Endothelial cell of umbilical vein (primary cell): ENCODE data around the gene TIGD4. TPM values are rescaled to one million over a fixed set of nuclear protein-coding genes. Genes with fewer than 3 reads are reported as not detected.

Experiments
- Bru-seq: library from RNA; stranded (reverse); fragments of 400-500 nt; gene quantifications from one replicate; lab custom pipeline; 2021; lab: Mats Ljungman, UMichigan
- BruChase-seq, 2 experiments: library from RNA; stranded (reverse); fragments of 400-500 nt; gene quantifications; one replicate each; lab custom pipeline; 2021; lab: Mats Ljungman, UMichigan
- BruUV-seq: library from RNA; stranded (reverse); fragments of 400-500 nt; replicated peaks from 2 replicates; lab custom pipeline; 2021; lab: Mats Ljungman, UMichigan
- CTCF ChIA-PET: fragments of 300-600, 350-600 bp; sonication (Branson Sonifier 250); formaldehyde crosslinking; loops from one replicate; lab custom pipeline; 2021; ENCODE audit warnings: antibody characterized with exemption, inconsistent platforms; lab: Charles Lee
- POLR2A ChIA-PET: fragments of 300-600, 350-600 bp; sonication (Branson Sonifier 250); formaldehyde crosslinking; loops from one replicate; lab custom pipeline; 2021; ENCODE audit warnings: antibody characterized with exemption, inconsistent platforms; lab: Charles Lee
- DNase-seq: peaks from one replicate; pipeline ENCODE4 v3.0.0-alpha.2; 2011; ENCODE audit warnings: low read depth, low spot score
- FAIRE-seq: peaks from 2 replicates; lab custom pipeline; 2011; peaks lifted over from hg19 to GRCh38; lab: Jason Lieb, UNC
- H2AFZ ChIP-seq: 2 replicates; pipeline ENCODE4 v1.6.0; 2012; ENCODE audit warnings: low read depth, low read length, control low read depth, inconsistent platforms
- H3K27ac ChIP-seq: 2 replicates; pipeline ENCODE4 v1.5.1; 2011; ENCODE audit warnings: low read depth, mild to moderate bottlenecking, control low read depth, low read length, moderate library complexity; ENCODE audit not compliant: insufficient read depth
- H3K27me3 ChIP-seq, 2 experiments: 2 replicates each; pipeline versions ENCODE4 v1.6.0 to v1.6.1; 2011; ENCODE audit warnings: low read length in 2 of 2, mixed read lengths in 1 of 2; ENCODE audit not compliant: control insufficient read depth in 2 of 2, insufficient read depth in 2 of 2
- H3K36me3 ChIP-seq, 2 experiments: 2 replicates in 1 of 2; 3 replicates in 1 of 2; pipeline ENCODE4 v1.5.1; 2011; ENCODE audit warnings: low read length in 2 of 2, mild to moderate bottlenecking in 1 of 2, moderate library complexity in 1 of 2; ENCODE audit not compliant: control insufficient read depth in 2 of 2, insufficient read depth in 2 of 2; ENCODE audit errors: extremely low read depth in 1 of 2
- H3K4me1 ChIP-seq: 3 replicates; pipeline ENCODE4 v1.5.1; 2011; ENCODE audit warnings: mild to moderate bottlenecking, low read length; ENCODE audit not compliant: control insufficient read depth, insufficient read depth; ENCODE audit errors: extremely low read depth
- H3K4me2 ChIP-seq: 2 replicates; pipeline ENCODE4 v1.6.1; 2011; ENCODE audit warnings: low read length, control low read depth, mixed read lengths; ENCODE audit not compliant: insufficient read depth
- H3K4me3 ChIP-seq, 3 experiments: fragments of 200-600 bp in 1 of 3; sonication (generic), shearing (Covaris generic) in 1 of 3; replicated peaks in 1 of 3; 2 replicates each; pipeline ENCODE4 v1.5.1; 2011 to 2016; ENCODE audit warnings: control low read depth in 3 of 3, low read length in 3 of 3, mild to moderate bottlenecking in 2 of 3, inconsistent platforms in 1 of 3, low read depth in 1 of 3, moderate library complexity in 1 of 3; ENCODE audit not compliant: insufficient read depth in 1 of 3
- H3K79me2 ChIP-seq: 2 replicates; pipeline ENCODE4 v1.6.0; 2012; ENCODE audit warnings: low read length, inconsistent platforms; ENCODE audit not compliant: control insufficient read depth, insufficient read depth
- H3K9ac ChIP-seq: replicated peaks from 2 replicates; pipeline ENCODE3; 2011; ENCODE audit warnings: low read length, control low read depth; ENCODE audit not compliant: insufficient read depth; ENCODE audit errors: extremely low read depth
- H3K9me1 ChIP-seq: replicated peaks from 3 replicates; pipeline ENCODE4 v1.6.0; 2011; ENCODE audit warnings: mild to moderate bottlenecking, low read length; ENCODE audit not compliant: control insufficient read depth, insufficient read depth; ENCODE audit errors: extremely low read depth
- H3K9me3 ChIP-seq: replicated peaks from 2 replicates; pipeline ENCODE4 v1.5.1; 2012; ENCODE audit warnings: low read length, inconsistent platforms; ENCODE audit not compliant: control insufficient read depth, insufficient read depth
- H4K20me1 ChIP-seq: replicated peaks from 2 replicates; pipeline ENCODE3; 2011; ENCODE audit warnings: mild to moderate bottlenecking, low read length; ENCODE audit not compliant: control insufficient read depth, insufficient read depth; ENCODE audit errors: extremely low read depth
- GATA2 ChIP-seq: IDR thresholded peaks from 2 replicates; pipeline ENCODE4 v1.7.0; 2011; ENCODE audit warnings: low read depth, mild to moderate bottlenecking, moderate library complexity, mixed read lengths, low read length; ENCODE audit not compliant: insufficient read length, insufficient read depth
- JUN ChIP-seq: IDR thresholded peaks from 2 replicates; pipeline ENCODE4 v1.6.1; 2011; ENCODE audit warnings: borderline replicate concordance, low read depth; ENCODE audit not compliant: insufficient read length, insufficient read depth
- MYC ChIP-seq: IDR thresholded peaks from one replicate; pipeline ENCODE4 v1.6.1; 2011; ENCODE audit warnings: mild to moderate bottlenecking, low read depth, low read length
- POLR2A ChIP-seq: IDR thresholded peaks from 2 replicates; pipeline ENCODE4 v1.6.1; 2012; ENCODE audit warnings: low read depth, mild to moderate bottlenecking, control low read depth, low read length
- POLR2AphosphoS5 ChIP-seq: IDR thresholded peaks from 2 replicates; pipeline ENCODE4 v1.6.1; 2012; ENCODE audit warnings: low read depth, mild to moderate bottlenecking, control low read depth, low read length, moderate library complexity; ENCODE audit not compliant: insufficient read depth
- dilution Hi-C: fragments of 300-500 bp; cut with MboI; formaldehyde crosslinking; loops from one replicate; pipeline ENCODE4 v1.15.0; 2019; ENCODE audit warnings: low sequenced_read_pairs; ENCODE audit not compliant: extremely low pct_ligation_motif_present
- intact Hi-C: fragments of 100-400 bp; cut with micrococcal nuclease; formaldehyde crosslinking; loops from one replicate; pipeline ENCODE4 v1.10.0; 2022
- long read RNA-seq: library from polyadenylated mRNA; stranded (forward); transcript quantifications from one replicate; pipeline ENCODE4 v2.0.0, GENCODE V29; 2021
- polyA minus RNA-seq, 3 experiments: library from RNA; depleted of rRNA, polyadenylated mRNA; stranded (reverse); fragments of >200 nt; gene quantifications; 1 replicate in 1 of 3; 2 replicates in 2 of 3; pipeline ENCODE4 v1.2.3, GENCODE V29; 2011
- polyA plus RNA-seq, 4 experiments: library from polyadenylated mRNA; depleted of rRNA in 3 of 4; stranded (reverse) in 3 of 4; unstranded in 1 of 4; fragments of >200 nt; gene quantifications; 2 replicates each; pipeline versions ENCODE4 v1.2.1 to v1.2.3, GENCODE V29; 2011 to 2012; ENCODE audit warnings: missing spikeins in 1 of 4
- total RNA-seq: library from RNA; stranded (reverse); gene quantifications from 2 replicates; pipeline ENCODE4 v1.2.3, GENCODE V29; 2021
- TF ChIP-seq, protein P1 (sequence below): IDR thresholded peaks from 2 replicates; pipeline ENCODE4 v1.6.1; 2011; ENCODE audit not compliant: insufficient read depth, insufficient read length
- TF ChIP-seq, protein P2 (sequence below), 2 donors: IDR thresholded peaks; 1 replicate in 1 of 2; 2 replicates in 1 of 2; pipeline ENCODE4 v1.5.1; 2011; ENCODE audit warnings: low read length in 2 of 2, mild to moderate bottlenecking in 2 of 2, moderate library complexity in 2 of 2, control low read depth in 1 of 2, inconsistent platforms in 1 of 2, low read depth in 1 of 2; ENCODE audit not compliant: insufficient read depth in 1 of 2; ENCODE audit errors: extremely low read depth in 1 of 2

The TIGD4 gene
- total RNA-seq (0.14 and 0.18 TPM in 2 replicates), polyA plus RNA-seq (0.03 TPM in 1 of 2 replicates, not detected in the other), polyA minus RNA-seq (not detected in 2 replicates), Bru-seq, nascent RNA (percentile 30 among the genes with signal in this experiment), BruChase-seq, experiment 1, labeled RNA remaining after a 6-hour chase (percentile 30 among the genes with signal in this experiment), BruChase-seq, experiment 2, labeled RNA remaining after a 2-hour chase (percentile 27 among the genes with signal in this experiment)
- polyA plus RNA-seq (2011; cell fraction: cytosol; rRNA removed) = 0.04 TPM in 1 of 2 replicates, not detected in the other
- 0.04 and 0.09 TPM in 2 replicates for polyA plus RNA-seq (2011; cell fraction: nucleus; rRNA removed)
- polyA plus RNA-seq (2012) = 0.07 TPM in 1 of 2 replicates, not detected in the other
- polyA minus RNA-seq (2011; cell fraction: cytosol; rRNA and poly(A)+ RNA removed) = not detected
- polyA minus RNA-seq (2011; cell fraction: nucleus; rRNA and poly(A)+ RNA removed) = not detected in 2 replicates
- long read RNA-seq = 0 reads

DNA sequence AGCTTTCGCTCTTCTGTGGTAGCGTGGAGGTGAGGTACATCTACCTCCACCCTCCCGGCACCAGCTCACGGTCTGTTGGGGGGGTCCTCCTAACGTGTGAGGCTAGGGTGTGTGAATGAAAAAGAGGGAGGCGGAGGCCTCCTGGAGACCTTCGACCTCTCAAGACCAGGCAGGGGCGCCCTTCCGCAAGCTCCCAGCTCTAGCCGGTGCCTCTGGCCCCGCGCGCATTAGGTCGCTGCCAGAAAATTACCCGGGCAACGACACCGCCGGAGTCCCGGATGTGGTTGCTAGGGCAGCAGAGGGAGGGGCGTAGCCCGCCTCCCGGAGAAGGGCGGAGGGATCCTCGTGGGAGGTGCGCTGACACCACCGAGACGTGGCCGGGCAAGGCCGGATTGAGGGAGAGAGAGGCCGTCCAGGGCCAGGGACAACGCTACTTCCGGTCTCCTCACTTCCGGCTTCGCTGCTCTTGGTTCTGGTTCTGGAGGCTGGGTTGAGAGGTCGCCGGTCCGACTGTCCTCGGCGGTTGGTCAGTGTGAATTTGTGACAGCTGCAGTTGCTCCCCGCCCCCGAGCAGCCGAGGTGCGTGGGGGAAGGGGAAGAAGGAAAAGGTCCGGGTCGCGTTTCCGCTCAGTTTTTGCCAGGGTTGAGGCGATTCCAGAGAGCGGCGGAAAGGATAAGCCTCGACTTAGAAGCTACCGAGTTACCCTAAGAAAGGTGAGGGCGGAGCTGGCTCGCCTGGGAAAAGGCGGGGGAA, at the start of gene TIGD4, which contains the start of gene ARFIP1:
TSS of gene TIGD4 (minus strand) at position 218 of the 754 bp plus-strand sequence. CDS start 8,726 bp downstream, outside the sequence.
TSS of gene ARFIP1 (plus strand) at position 442 of the 754 bp plus-strand sequence. CDS start 49,680 bp downstream, outside the sequence.
- Histone ChIP-seq H2AFZ (peak within 1 kb of the TSS; percentile 94), H3K4me1 (peaks cover 21% of the 10 kb centered on the region), H3K36me3 (no peaks in the 10 kb centered on the region), H4K20me1 (peaks cover 4% of the 10 kb centered on the region), H3K79me2 (peaks cover 36% of the 10 kb centered on the region), H3K27ac (peak within 1 kb of the TSS; percentile 56), H3K9me1 (no peaks in the 10 kb centered on the region), H3K4me3 (peak within 1 kb of the TSS; percentile 67 to 76 (median 74)), H3K4me2 (peak within 1 kb of the TSS; percentile 70), H3K27me3 (peaks cover 0 to 11% of the 10 kb centered on the region in 2 experiments), H3K9me3 (no peaks in the 10 kb centered on the region), H3K9ac (peak within 1 kb of the TSS; percentile 68)
- DNase-seq = peak; percentile 96
- dilution Hi-C loops (no loop called here), intact Hi-C loops (loop anchor here (1.0 to 5.0 kb wide), 4 partner anchors 98 to 349 kb away; partner anchors contain the start of gene FBXW7)
- TF ChIP-seq, protein P1, sequence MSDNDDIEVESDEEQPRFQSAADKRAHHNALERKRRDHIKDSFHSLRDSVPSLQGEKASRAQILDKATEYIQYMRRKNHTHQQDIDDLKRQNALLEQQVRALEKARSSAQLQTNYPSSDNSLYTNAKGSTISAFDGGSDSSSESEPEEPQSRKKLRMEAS = peak; percentile 60
- no peak for TF ChIP-seq GATA2
- TF ChIP-seq POLR2A = peak; percentile 62
- TF ChIP-seq JUN = no peak
- peak; percentile 19 for TF ChIP-seq MYC
- TF ChIP-seq POLR2AphosphoS5 = peak; percentile 72
- TF ChIP-seq, protein P2, sequence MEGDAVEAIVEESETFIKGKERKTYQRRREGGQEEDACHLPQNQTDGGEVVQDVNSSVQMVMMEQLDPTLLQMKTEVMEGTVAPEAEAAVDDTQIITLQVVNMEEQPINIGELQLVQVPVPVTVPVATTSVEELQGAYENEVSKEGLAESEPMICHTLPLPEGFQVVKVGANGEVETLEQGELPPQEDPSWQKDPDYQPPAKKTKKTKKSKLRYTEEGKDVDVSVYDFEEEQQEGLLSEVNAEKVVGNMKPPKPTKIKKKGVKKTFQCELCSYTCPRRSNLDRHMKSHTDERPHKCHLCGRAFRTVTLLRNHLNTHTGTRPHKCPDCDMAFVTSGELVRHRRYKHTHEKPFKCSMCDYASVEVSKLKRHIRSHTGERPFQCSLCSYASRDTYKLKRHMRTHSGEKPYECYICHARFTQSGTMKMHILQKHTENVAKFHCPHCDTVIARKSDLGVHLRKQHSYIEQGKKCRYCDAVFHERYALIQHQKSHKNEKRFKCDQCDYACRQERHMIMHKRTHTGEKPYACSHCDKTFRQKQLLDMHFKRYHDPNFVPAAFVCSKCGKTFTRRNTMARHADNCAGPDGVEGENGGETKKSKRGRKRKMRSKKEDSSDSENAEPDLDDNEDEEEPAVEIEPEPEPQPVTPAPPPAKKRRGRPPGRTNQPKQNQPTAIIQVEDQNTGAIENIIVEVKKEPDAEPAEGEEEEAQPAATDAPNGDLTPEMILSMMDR (IDR thresholded peaks at IDR 0.05; ENCODE audit: extremely low read depth in 1 of 2, insufficient read depth in 1 of 2, low read depth in 1 of 2, low read length in 2 of 2) = peak in 1 of 2 donors; percentile 4
- no TSS peak for BruUV-seq
- ChIA-PET CTCF (interaction anchor here (1.0 to 1.9 kb wide), 8 partner anchors 9 to 347 kb away, joined by 3 to 8 read pairs (median 5); partner anchors contain the start of gene TMEM154), POLR2A (no interaction called here)
- FAIRE-seq = peak; percentile 96
